Measurements from ENCODE around the gene SRRM4.

- no peak for TF ChIP-seq ELF4 (IDR thresholded peaks at IDR 0.05)
- no peak for TF ChIP-seq TARDBP (IDR thresholded peaks at IDR 0.05)
- no peak for TF ChIP-seq ZNF384 (IDR thresholded peaks at IDR 0.05)
Measured at GRCh38 chr12:119204131-119204530, 222.8 kb downstream of the SRRM4 start.
